Measurements from ENCODE around the gene ZNF638.

DNA sequence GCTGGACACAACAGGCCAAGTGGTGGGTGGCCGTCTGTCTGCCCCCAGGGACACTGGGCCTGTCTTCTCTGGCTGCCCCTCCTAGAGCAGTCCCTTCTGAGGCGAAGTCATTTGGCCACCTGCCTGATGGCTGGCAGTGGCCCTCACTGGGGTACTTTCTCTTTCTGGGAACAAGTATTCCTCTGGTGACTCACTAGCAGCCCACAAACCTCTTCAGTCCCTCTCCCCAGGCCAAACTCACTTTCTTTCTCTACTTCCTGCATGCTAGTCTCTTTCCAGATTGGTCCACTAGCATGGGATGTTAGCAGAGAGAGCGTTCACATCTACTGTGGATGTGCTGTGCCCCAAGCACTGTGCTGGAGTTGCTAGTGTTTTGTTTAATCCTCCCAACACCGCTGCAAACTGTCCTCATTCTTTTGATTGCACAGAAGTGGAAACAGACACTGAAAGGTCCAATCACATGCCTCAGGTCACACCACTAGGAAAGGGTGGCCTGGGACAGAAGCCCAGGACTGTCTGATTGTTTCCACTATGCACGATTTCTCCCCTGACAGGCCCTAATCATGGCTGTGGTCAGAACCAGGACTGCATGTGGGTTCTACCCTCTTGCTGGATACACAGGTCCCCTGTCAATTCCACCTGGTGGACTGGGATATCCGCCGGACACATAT lies 127.0 kb downstream of the ZNF638 start:
- no peak for TF ChIP-seq POLR2A (IDR thresholded peaks at IDR 0.05; ENCODE audit: borderline replicate concordance, extremely low read depth, insufficient read depth, insufficient read length)
- no peak for TF ChIP-seq EZH2 (IDR thresholded peaks at IDR 0.05)
- TF ChIP-seq, protein P1, sequence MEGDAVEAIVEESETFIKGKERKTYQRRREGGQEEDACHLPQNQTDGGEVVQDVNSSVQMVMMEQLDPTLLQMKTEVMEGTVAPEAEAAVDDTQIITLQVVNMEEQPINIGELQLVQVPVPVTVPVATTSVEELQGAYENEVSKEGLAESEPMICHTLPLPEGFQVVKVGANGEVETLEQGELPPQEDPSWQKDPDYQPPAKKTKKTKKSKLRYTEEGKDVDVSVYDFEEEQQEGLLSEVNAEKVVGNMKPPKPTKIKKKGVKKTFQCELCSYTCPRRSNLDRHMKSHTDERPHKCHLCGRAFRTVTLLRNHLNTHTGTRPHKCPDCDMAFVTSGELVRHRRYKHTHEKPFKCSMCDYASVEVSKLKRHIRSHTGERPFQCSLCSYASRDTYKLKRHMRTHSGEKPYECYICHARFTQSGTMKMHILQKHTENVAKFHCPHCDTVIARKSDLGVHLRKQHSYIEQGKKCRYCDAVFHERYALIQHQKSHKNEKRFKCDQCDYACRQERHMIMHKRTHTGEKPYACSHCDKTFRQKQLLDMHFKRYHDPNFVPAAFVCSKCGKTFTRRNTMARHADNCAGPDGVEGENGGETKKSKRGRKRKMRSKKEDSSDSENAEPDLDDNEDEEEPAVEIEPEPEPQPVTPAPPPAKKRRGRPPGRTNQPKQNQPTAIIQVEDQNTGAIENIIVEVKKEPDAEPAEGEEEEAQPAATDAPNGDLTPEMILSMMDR (IDR thresholded peaks at IDR 0.05 in 2 of 3, conservative IDR thresholded peaks at IDR 0.05 in 1 of 3; ENCODE audit: borderline replicate concordance in 1 of 3, insufficient read depth in 1 of 3, low read depth in 2 of 3, low read length in 2 of 3), result no peak
- TF ChIP-seq, protein P2, sequence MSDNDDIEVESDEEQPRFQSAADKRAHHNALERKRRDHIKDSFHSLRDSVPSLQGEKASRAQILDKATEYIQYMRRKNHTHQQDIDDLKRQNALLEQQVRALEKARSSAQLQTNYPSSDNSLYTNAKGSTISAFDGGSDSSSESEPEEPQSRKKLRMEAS (IDR thresholded peaks at IDR 0.05), result no peak
- no peak for TF ChIP-seq EGR1 (IDR thresholded peaks at IDR 0.05; ENCODE audit: low read depth)
- TF ChIP-seq, protein P3, sequence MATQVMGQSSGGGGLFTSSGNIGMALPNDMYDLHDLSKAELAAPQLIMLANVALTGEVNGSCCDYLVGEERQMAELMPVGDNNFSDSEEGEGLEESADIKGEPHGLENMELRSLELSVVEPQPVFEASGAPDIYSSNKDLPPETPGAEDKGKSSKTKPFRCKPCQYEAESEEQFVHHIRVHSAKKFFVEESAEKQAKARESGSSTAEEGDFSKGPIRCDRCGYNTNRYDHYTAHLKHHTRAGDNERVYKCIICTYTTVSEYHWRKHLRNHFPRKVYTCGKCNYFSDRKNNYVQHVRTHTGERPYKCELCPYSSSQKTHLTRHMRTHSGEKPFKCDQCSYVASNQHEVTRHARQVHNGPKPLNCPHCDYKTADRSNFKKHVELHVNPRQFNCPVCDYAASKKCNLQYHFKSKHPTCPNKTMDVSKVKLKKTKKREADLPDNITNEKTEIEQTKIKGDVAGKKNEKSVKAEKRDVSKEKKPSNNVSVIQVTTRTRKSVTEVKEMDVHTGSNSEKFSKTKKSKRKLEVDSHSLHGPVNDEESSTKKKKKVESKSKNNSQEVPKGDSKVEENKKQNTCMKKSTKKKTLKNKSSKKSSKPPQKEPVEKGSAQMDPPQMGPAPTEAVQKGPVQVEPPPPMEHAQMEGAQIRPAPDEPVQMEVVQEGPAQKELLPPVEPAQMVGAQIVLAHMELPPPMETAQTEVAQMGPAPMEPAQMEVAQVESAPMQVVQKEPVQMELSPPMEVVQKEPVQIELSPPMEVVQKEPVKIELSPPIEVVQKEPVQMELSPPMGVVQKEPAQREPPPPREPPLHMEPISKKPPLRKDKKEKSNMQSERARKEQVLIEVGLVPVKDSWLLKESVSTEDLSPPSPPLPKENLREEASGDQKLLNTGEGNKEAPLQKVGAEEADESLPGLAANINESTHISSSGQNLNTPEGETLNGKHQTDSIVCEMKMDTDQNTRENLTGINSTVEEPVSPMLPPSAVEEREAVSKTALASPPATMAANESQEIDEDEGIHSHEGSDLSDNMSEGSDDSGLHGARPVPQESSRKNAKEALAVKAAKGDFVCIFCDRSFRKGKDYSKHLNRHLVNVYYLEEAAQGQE (IDR thresholded peaks at IDR 0.05; ENCODE audit: low read depth), result no peak
- TF ChIP-seq, protein P4, sequence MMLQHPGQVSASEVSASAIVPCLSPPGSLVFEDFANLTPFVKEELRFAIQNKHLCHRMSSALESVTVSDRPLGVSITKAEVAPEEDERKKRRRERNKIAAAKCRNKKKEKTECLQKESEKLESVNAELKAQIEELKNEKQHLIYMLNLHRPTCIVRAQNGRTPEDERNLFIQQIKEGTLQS (IDR thresholded peaks at IDR 0.05), result no peak
- TF ChIP-seq YY1 (IDR thresholded peaks at IDR 0.05; ENCODE audit: extremely low read depth, insufficient replicate concordance, low read depth, low read length), result no peak
- no peak for TF ChIP-seq SRF (IDR thresholded peaks at IDR 0.05; ENCODE audit: low read depth)
- no peak for TF ChIP-seq CEBPB (IDR thresholded peaks at IDR 0.05; ENCODE audit: low read depth)
- no peak for TF ChIP-seq SIN3A (IDR thresholded peaks at IDR 0.05; ENCODE audit: low read depth)
- TF ChIP-seq, protein P5, sequence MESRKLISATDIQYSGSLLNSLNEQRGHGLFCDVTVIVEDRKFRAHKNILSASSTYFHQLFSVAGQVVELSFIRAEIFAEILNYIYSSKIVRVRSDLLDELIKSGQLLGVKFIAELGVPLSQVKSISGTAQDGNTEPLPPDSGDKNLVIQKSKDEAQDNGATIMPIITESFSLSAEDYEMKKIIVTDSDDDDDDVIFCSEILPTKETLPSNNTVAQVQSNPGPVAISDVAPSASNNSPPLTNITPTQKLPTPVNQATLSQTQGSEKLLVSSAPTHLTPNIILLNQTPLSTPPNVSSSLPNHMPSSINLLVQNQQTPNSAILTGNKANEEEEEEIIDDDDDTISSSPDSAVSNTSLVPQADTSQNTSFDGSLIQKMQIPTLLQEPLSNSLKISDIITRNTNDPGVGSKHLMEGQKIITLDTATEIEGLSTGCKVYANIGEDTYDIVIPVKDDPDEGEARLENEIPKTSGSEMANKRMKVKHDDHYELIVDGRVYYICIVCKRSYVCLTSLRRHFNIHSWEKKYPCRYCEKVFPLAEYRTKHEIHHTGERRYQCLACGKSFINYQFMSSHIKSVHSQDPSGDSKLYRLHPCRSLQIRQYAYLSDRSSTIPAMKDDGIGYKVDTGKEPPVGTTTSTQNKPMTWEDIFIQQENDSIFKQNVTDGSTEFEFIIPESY (IDR thresholded peaks at IDR 0.05; ENCODE audit: extremely low read depth, insufficient replicate concordance, low read length), result no peak
- TF ChIP-seq ELF1 (IDR thresholded peaks at IDR 0.05; ENCODE audit: borderline replicate concordance, low read depth), result no peak
- TF ChIP-seq SP1 (IDR thresholded peaks at IDR 0.05; ENCODE audit: low read depth), result no peak
